ENCODE measurements around the gene NAV1. TPM values are rescaled to one million over a fixed set of nuclear protein-coding genes. Genes with fewer than 3 reads are reported as not detected.
A peak's percentile ranks its signal among the peaks of the same experiment; 100 is the strongest.

Gene NAV1
- total and polyA plus RNA-seq, 2 of the 8 experiments (the other 6 are each of a cell fraction or from before 2014, with no cell fraction given), result 9.9 to 42.7 TPM

- CTCF ChIA-PET (ENCODE audit: partially characterized antibody), result interaction anchor here (0.5 to 43.8 kb wide), 64 partner anchors 6 to 1856 kb away, joined by 3 to 929 read pairs (median 4); partner anchors contain the start of genes CSRP1, IPO9, LMOD1 and NAV1
- Histone ChIP-seq H3K27ac (ENCODE audit: low read depth, low read length) (no peak overlapping the region), H3K9ac (replicated peaks in 1 of 4; ENCODE audit: extremely low read depth in 1 of 4, low read depth in 3 of 4, low read length in 3 of 4) (no peak overlapping the region)
- TF ChIP-seq ATF3 (IDR thresholded peaks at IDR 0.05; ENCODE audit: insufficient read depth, low read depth, low read length) (no peak), ATF2 (IDR thresholded peaks at IDR 0.05; ENCODE audit: low read length) (no peak), RFX5 (IDR thresholded peaks at IDR 0.05; ENCODE audit: borderline replicate concordance, low read depth, low read length) (no peak), TAF1 (IDR thresholded peaks at IDR 0.05; ENCODE audit: low read depth, low read length) (0 out of 2 replicates have a peak, but pooled peaks have one; percentile 9), TBP (IDR thresholded peaks at IDR 0.05; ENCODE audit: low read depth, low read length) (peak; percentile 21; the same call in 1 of the 2 replicates), CBX8 (IDR thresholded peaks at IDR 0.05; ENCODE audit: borderline replicate concordance, low read depth, low read length) (no peak), SP4 (IDR thresholded peaks at IDR 0.05; ENCODE audit: low read length) (no peak), NANOG (IDR thresholded peaks at IDR 0.05; ENCODE audit: insufficient read depth, low read depth, low read length, poor library complexity, severe bottlenecking) (no peak), FOSL1 (IDR thresholded peaks at IDR 0.05; ENCODE audit: insufficient read depth, low read depth, low read length) (no peak)
Observed at GRCh38 chr1:201511941-201512539, 26.9 kb upstream of the NAV1 start.

More at GRCh38 chr1:201511941-201512539, 26.9 kb upstream of the NAV1 start:
- no peak overlapping the region for H3K23ac ChIP-seq (ENCODE audit: insufficient read length)
- H3K56ac ChIP-seq (replicated peaks; ENCODE audit: insufficient read length, low read depth, low read length), result no peak overlapping the region
- H2BK20ac ChIP-seq (ENCODE audit: low read length), result no peak overlapping the region
- H3K79me2 ChIP-seq (ENCODE audit: control insufficient read depth in 1 of 2, insufficient read depth in 2 of 2, low read length in 2 of 2), result no peaks in the 10 kb centered on the region
- H4K20me1 ChIP-seq (replicated peaks in 1 of 2; ENCODE audit: control insufficient read depth in 1 of 2, insufficient read depth in 2 of 2, low read length in 2 of 2), result no peaks in the 10 kb centered on the region
- H2BK120ac ChIP-seq (replicated peaks; ENCODE audit: low read depth, low read length), result peak overlapping the region; percentile 19
- no peaks in the 10 kb centered on the region for H3K36me3 ChIP-seq (ENCODE audit: control insufficient read depth in 2 of 4, insufficient read depth in 4 of 4, low read length in 3 of 4)
- H3K9me3 ChIP-seq (ENCODE audit: insufficient read depth in 2 of 2, low read depth in 1 of 2, low read length in 1 of 2), result no peaks in the 10 kb centered on the region
- H2BK12ac ChIP-seq (ENCODE audit: low read depth, low read length), result peak overlapping the region; percentile 68; the same call in 1 of the 2 replicates
- no peaks in the 10 kb centered on the region for H3K79me1 ChIP-seq (ENCODE audit: low read depth, low read length)
- peaks cover 3% of the 10 kb centered on the region; the same call in 1 of the 2 replicates for H3K23me2 ChIP-seq (ENCODE audit: low read depth, low read length)
- H3K14ac ChIP-seq (ENCODE audit: insufficient read length), result no peak overlapping the region
- no peak overlapping the region for H2AK5ac ChIP-seq (ENCODE audit: low read depth, low read length)
- WGBS, 2 experiments (ENCODE audit: extremely low coverage in 1 of 2, insufficient coverage in 1 of 2, insufficient read length in 1 of 2, insufficient replicate concordance in 2 of 2, low coverage in 1 of 2, low lambda C conversion rate in 2 of 2, missing lambda C conversion rate in 1 of 2), result 48% methylated on average over 6 of the region's 6 CpGs; no CpG with 5 or more reads in 1 of the 2 experiments
- H3K4me1 ChIP-seq (replicated peaks in 1 of 4; ENCODE audit: control insufficient read depth in 3 of 4, insufficient read depth in 4 of 4, low read length in 3 of 4), result peaks cover 3 to 5% (median 5%) of the 10 kb centered on the region in 4 experiments; a peak in 6 of 7 replicates
- peak overlapping the region; percentile 10 for H4K91ac ChIP-seq (replicated peaks; ENCODE audit: insufficient read length, low read length)
- FAIRE-seq, result no peak
- H4K5ac ChIP-seq (ENCODE audit: insufficient read length, low read depth, low read length), result no peak overlapping the region
- H2BK5ac ChIP-seq (ENCODE audit: low read depth, low read length), result peak overlapping the region; percentile 66; the same call in 1 of the 2 replicates
- H3K4me3 ChIP-seq (ENCODE audit: extremely low read depth in 1 of 4, insufficient read depth in 2 of 4, low read depth in 3 of 4, low read length in 4 of 4), result no peak overlapping the region
- H3K27me3 ChIP-seq (replicated peaks in 1 of 4; ENCODE audit: control insufficient read depth in 3 of 4, extremely low read depth in 1 of 4, insufficient read depth in 3 of 4, low read length in 3 of 4), result peaks cover under 1 to 18% (median 12%) of the 10 kb centered on the region in 4 experiments
- peak overlapping the region; percentile 72; the same call in 1 of the 2 replicates for H2AFZ ChIP-seq (ENCODE audit: low read length)
- POLR2A ChIA-PET (ENCODE audit: partially characterized antibody), result interaction anchor here (1.0 to 6.3 kb wide), 9 partner anchors 10 to 331 kb away, joined by 3 to 52 read pairs (median 4); partner anchors contain the start of genes NAV1 and TNNT2
- DNase-seq (ENCODE audit: low read depth in 1 of 2, low spot score in 2 of 2), result no peak
- H2BK15ac ChIP-seq (ENCODE audit: low read length), result no peak overlapping the region
- no peak overlapping the region for H3K4ac ChIP-seq (replicated peaks; ENCODE audit: insufficient read length, low read depth, low read length)
- no peak overlapping the region; the same call in 1 of the 2 replicates for H4K8ac ChIP-seq (ENCODE audit: extremely low read depth, insufficient read depth, low read length)
- H3K18ac ChIP-seq (ENCODE audit: extremely low read depth, low read length), result peak overlapping the region; percentile 71; the same call in 1 of the 2 replicates
- peak overlapping the region in 1 of 2 experiments; percentile 16; a peak in 1 of 4 replicates for H3K4me2 ChIP-seq (ENCODE audit: insufficient read depth in 1 of 2, low read depth in 2 of 2, low read length in 2 of 2)

Measured in H1 (cell line).